Gastrocnemius medialis (tissue), 4 donors: ENCODE results near the gene FOXP4.

Experiments
- POLR2A ChIP-seq, 2 donors: fragments of 450-650 bp; IDR thresholded peaks; one replicate each; pipeline ENCODE4 v1.6.1; 2017; ENCODE audit warnings: antibody characterized with exemption in 2 of 2, mild to moderate bottlenecking in 2 of 2, moderate library complexity in 2 of 2
- TF ChIP-seq, protein P1 (sequence below), 5 experiments: fragments of 450-650 bp in 3 of 5; fragments of 200-600 bp in 2 of 5; sonication (generic) in 2 of 5; IDR thresholded peaks in 4 of 5; conservative IDR thresholded peaks in 1 of 5; 1 replicate in 4 of 5; 2 replicates in 1 of 5; pipeline ENCODE4 v1.5.1; 2016 to 2019; ENCODE audit warnings: antibody characterized with exemption in 5 of 5, mild to moderate bottlenecking in 3 of 5, moderate library complexity in 3 of 5

DNA sequence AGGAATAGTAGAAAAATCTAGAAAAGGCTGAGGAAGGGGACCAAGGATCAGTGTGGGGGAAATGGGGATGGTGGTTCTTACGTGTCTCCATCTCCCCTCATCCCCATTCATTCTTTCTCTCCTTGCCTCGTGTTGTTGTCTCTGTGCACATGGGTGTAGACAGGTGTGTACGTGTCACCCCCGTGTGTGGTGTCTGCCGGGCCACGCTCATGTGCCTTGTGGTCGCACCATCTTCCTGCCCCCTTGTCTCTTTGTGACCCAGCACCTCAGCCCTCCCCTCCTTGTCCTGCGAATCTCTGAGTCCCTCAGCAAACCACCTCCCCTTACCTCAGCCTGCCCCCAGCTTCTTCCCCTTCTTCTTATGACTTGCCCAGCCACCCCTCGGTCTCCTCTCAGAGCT lies 39.4 kb downstream of the FOXP4 start:
- TF ChIP-seq, protein P1, sequence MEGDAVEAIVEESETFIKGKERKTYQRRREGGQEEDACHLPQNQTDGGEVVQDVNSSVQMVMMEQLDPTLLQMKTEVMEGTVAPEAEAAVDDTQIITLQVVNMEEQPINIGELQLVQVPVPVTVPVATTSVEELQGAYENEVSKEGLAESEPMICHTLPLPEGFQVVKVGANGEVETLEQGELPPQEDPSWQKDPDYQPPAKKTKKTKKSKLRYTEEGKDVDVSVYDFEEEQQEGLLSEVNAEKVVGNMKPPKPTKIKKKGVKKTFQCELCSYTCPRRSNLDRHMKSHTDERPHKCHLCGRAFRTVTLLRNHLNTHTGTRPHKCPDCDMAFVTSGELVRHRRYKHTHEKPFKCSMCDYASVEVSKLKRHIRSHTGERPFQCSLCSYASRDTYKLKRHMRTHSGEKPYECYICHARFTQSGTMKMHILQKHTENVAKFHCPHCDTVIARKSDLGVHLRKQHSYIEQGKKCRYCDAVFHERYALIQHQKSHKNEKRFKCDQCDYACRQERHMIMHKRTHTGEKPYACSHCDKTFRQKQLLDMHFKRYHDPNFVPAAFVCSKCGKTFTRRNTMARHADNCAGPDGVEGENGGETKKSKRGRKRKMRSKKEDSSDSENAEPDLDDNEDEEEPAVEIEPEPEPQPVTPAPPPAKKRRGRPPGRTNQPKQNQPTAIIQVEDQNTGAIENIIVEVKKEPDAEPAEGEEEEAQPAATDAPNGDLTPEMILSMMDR (IDR thresholded peaks at IDR 0.05 in 4 of 5, conservative IDR thresholded peaks at IDR 0.05 in 1 of 5): no peak
- no peak for TF ChIP-seq POLR2A (IDR thresholded peaks at IDR 0.05)
